MCF 10A (cell line): ENCODE data around the gene CDKN1A. TPM values are rescaled to one million over a fixed set of nuclear protein-coding genes. Genes with fewer than 3 reads are reported as not detected.

Experiments
- BruUV-seq: library from RNA; stranded (reverse); fragments of 400-500 nt; replicated peaks from 2 replicates; lab custom pipeline; 2021; lab: Mats Ljungman, UMichigan
- CTCF ChIA-PET: fragments of 300-600 bp; sonication (Branson Sonifier 250); formaldehyde crosslinking; extraction: SDS; loops from one replicate; lab custom pipeline; 2021; ENCODE audit warnings: antibody characterized with exemption, inconsistent platforms; lab: Yijun Ruan, JAX
- POLR2A ChIA-PET: fragments of 300-600, 350-650 bp; sonication (Branson Sonifier 250); formaldehyde crosslinking; extraction: SDS; loops from one replicate; lab custom pipeline; 2020; ENCODE audit warnings: antibody characterized with exemption, inconsistent platforms; lab: Yijun Ruan, JAX
- DNase-seq: peaks from one replicate; pipeline ENCODE4 v3.0.0-alpha.2; 2018; ENCODE audit not compliant: unreplicated experiment
- H3K27ac Mint-ChIP-seq: one replicate; pipeline ENCODE4 v1.8.0; 2022; ENCODE audit warnings: mild to moderate bottlenecking, low read depth, mixed read lengths; ENCODE audit not compliant: unreplicated experiment
- H3K27me3 Mint-ChIP-seq: one replicate; pipeline ENCODE4 v1.8.0; 2022; ENCODE audit warnings: mixed read lengths; ENCODE audit not compliant: insufficient read depth, unreplicated experiment
- H3K36me3 Mint-ChIP-seq: one replicate; pipeline ENCODE4 v1.8.0; 2022; ENCODE audit warnings: mild to moderate bottlenecking, moderate library complexity, mixed read lengths; ENCODE audit not compliant: insufficient read depth, unreplicated experiment
- H3K4me1 Mint-ChIP-seq: one replicate; pipeline ENCODE4 v1.8.0; 2022; ENCODE audit warnings: mixed read lengths; ENCODE audit not compliant: insufficient read depth, unreplicated experiment
- H3K4me3 Mint-ChIP-seq: one replicate; pipeline ENCODE4 v1.8.0; 2022; ENCODE audit warnings: mild to moderate bottlenecking, moderate library complexity, mixed read lengths; ENCODE audit not compliant: unreplicated experiment
- H3K9me3 Mint-ChIP-seq: one replicate; pipeline ENCODE4 v1.8.0; 2022; ENCODE audit warnings: mixed read lengths; ENCODE audit not compliant: unreplicated experiment
- CTCF ChIP-seq: fragments of 200-600 bp; IDR thresholded peaks from one replicate; pipeline ENCODE4 v1.8.0; 2022; ENCODE audit warnings: antibody characterized with exemption, mild to moderate bottlenecking; ENCODE audit not compliant: unreplicated experiment
- intact Hi-C: fragments of 100-400 bp; cut with micrococcal nuclease; formaldehyde crosslinking; loops from 2 replicates; pipeline ENCODE4 v1.14.1; 2022
- total RNA-seq: library from RNA; stranded (reverse); gene quantifications from 2 replicates; pipeline ENCODE4 v1.2.3, GENCODE V29; 2022

CDKN1A gene
- total RNA-seq, 1 experiment from 2014 or later: 407 TPM

DNA sequence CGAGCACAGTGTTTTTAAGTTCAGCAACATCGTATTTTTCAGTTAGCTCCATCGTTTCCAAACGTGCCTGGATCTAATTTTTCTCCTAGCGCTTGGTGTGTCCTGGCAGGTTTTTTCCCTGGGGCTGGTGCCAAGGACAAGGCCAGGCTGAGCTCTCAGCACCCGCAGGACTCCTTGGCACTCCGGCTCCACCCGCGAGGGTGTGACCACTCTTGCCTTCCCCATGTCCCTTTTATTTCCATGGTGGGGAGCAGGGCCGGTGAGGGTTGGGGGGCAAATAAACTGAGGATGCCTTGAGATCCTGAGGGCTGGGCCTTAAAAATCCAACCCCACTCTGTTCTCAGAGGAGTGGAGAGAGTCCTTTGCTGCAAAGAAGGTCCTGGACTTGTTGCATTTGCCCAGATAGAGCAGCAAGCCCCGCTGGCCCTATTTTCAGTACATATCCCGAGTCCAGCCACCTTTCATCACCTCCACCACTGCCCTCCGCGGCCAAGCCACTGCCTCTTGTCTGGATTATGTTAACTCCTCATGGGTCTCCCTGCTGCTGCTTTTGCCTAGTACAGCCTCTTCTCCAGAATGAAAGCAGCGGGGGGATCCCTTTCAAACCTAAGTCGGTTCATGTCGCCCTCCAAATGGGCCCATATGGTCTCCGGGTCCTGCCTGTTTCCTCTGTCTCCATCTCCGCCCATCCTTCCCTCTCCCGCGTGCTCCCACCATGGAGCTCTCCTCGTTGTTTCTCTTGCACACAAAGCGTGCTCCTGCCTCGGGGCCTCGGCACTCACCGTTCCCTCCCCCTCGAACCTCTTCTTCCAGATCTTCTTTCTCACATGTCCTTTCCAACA, 14.6 kb downstream of the CDKN1A start:
- no peak overlapping the region for H3K27ac Mint-ChIP-seq
- no peak for TF ChIP-seq CTCF
- peaks cover 15% of the 10 kb centered on the region for H3K36me3 Mint-ChIP-seq
- ChIA-PET CTCF (interaction anchor here (0.5 to 1.2 kb wide), 4 partner anchors 30 to 912 kb away, joined by 3 to 4 read pairs (median 3); partner anchors contain the start of gene CLPSL1), POLR2A (interaction anchor here (0.6 to 1.3 kb wide), 10 partner anchors 9 to 1152 kb away, joined by 3 to 6 read pairs (median 3); partner anchors contain the start of gene CDKN1A)
- H3K4me3 Mint-ChIP-seq: no peak overlapping the region
- DNase-seq: no peak
- intact Hi-C loops: no loop called here
- peaks cover 25% of the 10 kb centered on the region for H3K4me1 Mint-ChIP-seq
- H3K9me3 Mint-ChIP-seq: peaks cover 10% of the 10 kb centered on the region
- no TSS peak for BruUV-seq
- no peaks in the 10 kb centered on the region for H3K27me3 Mint-ChIP-seq

GRCh38 chr6:36694616-36695015, 16.1 kb downstream of the CDKN1A start:
- Mint-ChIP-seq H3K9me3 (peaks cover 10% of the 10 kb centered on the region), H3K4me1 (peaks cover 25% of the 10 kb centered on the region), H3K27ac (no peak overlapping the region), H3K27me3 (no peaks in the 10 kb centered on the region), H3K36me3 (peaks cover under 1% of the 10 kb centered on the region), H3K4me3 (no peak overlapping the region)
- ChIA-PET POLR2A (interaction anchor here (0.6 to 1.6 kb wide), 3 partner anchors 11 to 24 kb away, joined by 3 to 4 read pairs (median 3); partner anchors contain the start of gene CDKN1A), CTCF (no interaction called here)
- DNase-seq: no peak
- intact Hi-C loops: no loop called here
- BruUV-seq: no TSS peak
- no peak for TF ChIP-seq CTCF

- no TSS peak for BruUV-seq
- Mint-ChIP-seq H3K4me3 (no peak overlapping the region), H3K27me3 (no peaks in the 10 kb centered on the region), H3K4me1 (peaks cover 25% of the 10 kb centered on the region), H3K27ac (no peak overlapping the region), H3K9me3 (peaks cover 10% of the 10 kb centered on the region), H3K36me3 (no peaks in the 10 kb centered on the region)
- POLR2A ChIA-PET: interaction anchor here (0.6 to 1.6 kb wide), 3 partner anchors 12 to 59 kb away, joined by 3 to 4 read pairs (median 4); partner anchors contain the start of gene CDKN1A
- TF ChIP-seq CTCF: no peak
- CTCF ChIA-PET: interaction anchor here (0.7 kb wide), 1 partner anchor 71 kb away, joined by 3 read pairs; no protein-coding TSS in a partner anchor
- intact Hi-C loops: no loop called here
- no peak for DNase-seq
Observed at GRCh38 chr6:36695414-36695813, 16.9 kb downstream of the CDKN1A start.

DNA sequence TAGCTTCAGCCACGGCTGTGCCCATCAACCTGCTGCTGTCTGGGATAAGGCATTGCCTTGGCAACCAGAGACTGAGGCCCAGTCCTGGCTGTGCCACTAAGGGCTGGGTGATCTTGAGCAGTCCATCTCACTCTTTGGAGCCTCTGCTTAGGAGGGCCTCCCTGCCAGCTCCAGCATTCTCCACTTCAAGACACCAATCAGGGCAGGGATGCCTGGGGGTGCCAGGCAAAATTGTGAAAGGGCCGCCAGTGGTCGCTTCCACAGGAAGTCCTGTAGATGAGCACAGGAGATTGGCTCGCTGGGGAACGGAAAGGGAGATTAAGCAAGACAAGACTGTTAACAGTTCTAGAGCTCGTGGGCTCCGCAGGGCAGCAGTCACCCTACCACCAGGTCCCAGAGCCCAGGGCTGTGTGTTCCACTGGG, 19.0 kb downstream of the CDKN1A start, which contains the start of gene RAB44:
Gene RAB44, plus strand, starts transcription at position 346 of the 423 bp plus-strand sequence. CDS start 6,410 bp downstream, outside the sequence.
- no peak for DNase-seq
- no peak within 1 kb of the TSS for H3K27ac Mint-ChIP-seq
- peaks cover 26% of the 10 kb centered on the region for H3K4me1 Mint-ChIP-seq
- no peaks in the 10 kb centered on the region for H3K27me3 Mint-ChIP-seq
- TF ChIP-seq CTCF: no peak
- intact Hi-C loops: no loop called here
- BruUV-seq: no TSS peak
- peaks cover 10% of the 10 kb centered on the region for H3K9me3 Mint-ChIP-seq
- H3K36me3 Mint-ChIP-seq: no peaks in the 10 kb centered on the region
- POLR2A ChIA-PET: no interaction called here
- H3K4me3 Mint-ChIP-seq: no peak within 1 kb of the TSS
- CTCF ChIA-PET: interaction anchor here (0.6 to 1.0 kb wide), 2 partner anchors 14 to 25 kb away, joined by 3 to 4 read pairs; no protein-coding TSS in a partner anchor
